ENCODE measurements around the gene FUZ. TPM values are rescaled to one million over a fixed set of nuclear protein-coding genes. Genes with fewer than 3 reads are reported as not detected.

The FUZ gene
- total RNA-seq, 4 donors from 2014 or later = 14.1 to 38.0 (median 23.4) TPM

DNA sequence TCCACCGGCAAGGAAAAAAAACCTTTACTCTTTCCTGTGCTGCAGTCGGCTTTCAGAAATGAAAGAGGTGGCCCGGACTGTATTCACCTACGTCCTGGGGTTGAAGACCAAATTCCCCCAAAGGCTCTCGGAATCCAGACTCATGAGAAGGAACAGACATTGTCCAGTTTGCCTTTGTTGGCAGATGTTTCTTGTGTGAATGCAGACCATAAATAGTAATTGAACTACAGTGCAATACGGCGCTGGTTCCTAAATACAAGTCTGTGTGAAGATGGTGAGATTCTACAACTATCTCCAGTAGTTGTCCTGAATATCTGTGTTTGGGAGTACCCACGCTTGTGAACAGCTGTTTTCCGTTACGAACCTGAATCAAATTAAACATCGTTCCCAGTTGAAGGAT is 26.6 kb upstream of the FUZ start:
- peaks cover 20 to 57% (median 55%) of the 10 kb centered on the region in 4 donors for H3K36me3 ChIP-seq
- no peaks in the 10 kb centered on the region for H3K9me3 ChIP-seq
- no peaks in the 10 kb centered on the region for H3K4me1 ChIP-seq
- intact Hi-C loops (cut with DNase I) = no loop called here
- DNase-seq (ENCODE audit: extremely low spot score) = no peak
- TF ChIP-seq POLR2A (IDR thresholded peaks at IDR 0.05; ENCODE audit: low read depth) (no peak), POLR2AphosphoS5 (IDR thresholded peaks at IDR 0.05) (no peak), CTCF (IDR thresholded peaks at IDR 0.05) (no peak), EP300 (IDR thresholded peaks at IDR 0.05) (no peak)
- H3K4me3 ChIP-seq = no peak overlapping the region
- H3K27me3 ChIP-seq = no peaks in the 10 kb centered on the region
- no peak overlapping the region for H3K27ac ChIP-seq (replicated peaks in 1 of 4)
- 88% methylated on average over 11 of the region's 11 CpGs for WGBS

- H3K36me3 ChIP-seq = peaks cover 27 to 64% (median 62%) of the 10 kb centered on the region in 4 donors
Measured at GRCh38 chr19:49838885-49839588, 25.9 kb upstream of the FUZ start.

DNA sequence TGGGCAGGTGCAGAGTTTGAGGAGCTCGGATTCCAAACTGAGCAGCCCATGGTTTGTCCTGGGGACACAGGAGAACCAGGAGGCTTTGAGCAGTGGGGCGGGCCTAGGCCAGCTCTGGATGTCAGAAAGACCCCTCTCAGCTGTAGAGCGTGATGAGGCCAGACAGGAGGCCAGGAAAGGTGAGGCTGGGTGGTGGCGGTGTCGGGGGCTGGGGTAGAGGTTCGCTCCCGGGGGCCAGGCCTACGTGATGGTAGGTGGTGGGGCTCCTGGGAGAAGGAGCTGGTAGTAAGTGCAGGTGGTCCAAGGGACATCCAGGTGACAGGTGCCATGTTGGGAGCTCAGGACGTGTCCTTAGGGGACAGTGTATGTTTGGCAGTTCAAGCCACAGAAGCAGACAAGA is 24.3 kb upstream of the FUZ start:
- DNase-seq (ENCODE audit: extremely low spot score) = no peak
- intact Hi-C loops (cut with DNase I) = no loop called here
- peaks cover 43 to 80% (median 78%) of the 10 kb centered on the region in 4 donors for H3K36me3 ChIP-seq
- no peaks in the 10 kb centered on the region for H3K9me3 ChIP-seq
- TF ChIP-seq POLR2AphosphoS5 (IDR thresholded peaks at IDR 0.05) (no peak), EP300 (IDR thresholded peaks at IDR 0.05) (no peak), CTCF (IDR thresholded peaks at IDR 0.05) (no peak), POLR2A (IDR thresholded peaks at IDR 0.05; ENCODE audit: low read depth) (no peak)
- no peaks in the 10 kb centered on the region for H3K4me1 ChIP-seq
- no peak overlapping the region for H3K4me3 ChIP-seq
- WGBS = 95% methylated on average over 9 of the region's 9 CpGs
- no peaks in the 10 kb centered on the region for H3K27me3 ChIP-seq
- H3K27ac ChIP-seq (replicated peaks in 1 of 4) = no peak overlapping the region

More at GRCh38 chr19:49838885-49839588, 25.9 kb upstream of the FUZ start:
- 90% methylated on average over 18 of the region's 18 CpGs for WGBS
- Histone ChIP-seq H3K27ac (replicated peaks in 1 of 4) (no peak overlapping the region), H3K4me3 (no peak overlapping the region), H3K9me3 (no peaks in the 10 kb centered on the region), H3K27me3 (no peaks in the 10 kb centered on the region), H3K4me1 (no peaks in the 10 kb centered on the region)
- TF ChIP-seq CTCF (IDR thresholded peaks at IDR 0.05) = no peak
- TF ChIP-seq EP300 (IDR thresholded peaks at IDR 0.05) = no peak
- no peak for TF ChIP-seq POLR2AphosphoS5 (IDR thresholded peaks at IDR 0.05)
- TF ChIP-seq POLR2A (IDR thresholded peaks at IDR 0.05; ENCODE audit: low read depth) = no peak
- no peak for DNase-seq (ENCODE audit: extremely low spot score)
- intact Hi-C loops (cut with DNase I) = no loop called here

- H3K27me3 ChIP-seq = no peaks in the 10 kb centered on the region
- no peak overlapping the region for H3K27ac ChIP-seq (replicated peaks in 1 of 4)
- intact Hi-C loops (cut with DNase I) = no loop called here
- no peaks in the 10 kb centered on the region for H3K9me3 ChIP-seq
- no peak overlapping the region for H3K4me3 ChIP-seq
- no peak for DNase-seq (ENCODE audit: extremely low spot score)
- no peak for TF ChIP-seq POLR2AphosphoS5 (IDR thresholded peaks at IDR 0.05)
- no peak for TF ChIP-seq EP300 (IDR thresholded peaks at IDR 0.05)
- TF ChIP-seq POLR2A (IDR thresholded peaks at IDR 0.05; ENCODE audit: low read depth) = no peak
- no peak for TF ChIP-seq CTCF (IDR thresholded peaks at IDR 0.05)
- H3K4me1 ChIP-seq = no peaks in the 10 kb centered on the region
- H3K36me3 ChIP-seq = peaks cover 48 to 85% (median 82%) of the 10 kb centered on the region in 4 donors
- 97% methylated on average over 5 of the region's 5 CpGs for WGBS
Measured at GRCh38 chr19:49837009-49837310, 23.9 kb upstream of the FUZ start.
